ENCODE measurements around the gene STXBP5L. TPM values are rescaled to one million over a fixed set of nuclear protein-coding genes. Genes with fewer than 3 reads are reported as not detected.
"Not testable (repeated sequence)": the region's sequence is repeated elsewhere in the genome, so short reads cannot be mapped to it uniquely, and the experiment has no call there.

The STXBP5L gene
- total RNA-seq, 1 donor from 2014 or later, result 8.5 TPM

- H3K27me3 Mint-ChIP-seq, result no peaks in the 10 kb centered on the region
- no peaks in the 10 kb centered on the region for H3K9me3 Mint-ChIP-seq (ENCODE audit: low read depth)
- H3K27ac Mint-ChIP-seq, result no peak overlapping the region
- no peak for DNase-seq (ENCODE audit: low spot score, unreplicated experiment)
- no peaks in the 10 kb centered on the region for H3K36me3 Mint-ChIP-seq (ENCODE audit: insufficient read depth)
- no peak for TF ChIP-seq CTCF (IDR thresholded peaks at IDR 0.05; ENCODE audit: unreplicated experiment)
- H3K4me1 Mint-ChIP-seq (ENCODE audit: low read depth), result no peaks in the 10 kb centered on the region
- no peak overlapping the region for H3K4me3 Mint-ChIP-seq (ENCODE audit: low read depth)
Observed at GRCh38 chr3:121330118-121330517, 422.1 kb downstream of the STXBP5L start.

GRCh38 chr3:121330634-121331033 lies 422.6 kb downstream of the STXBP5L start:
- no peaks in the 10 kb centered on the region for H3K4me1 Mint-ChIP-seq (ENCODE audit: low read depth)
- DNase-seq (ENCODE audit: low spot score, unreplicated experiment), result no peak
- H3K36me3 Mint-ChIP-seq (ENCODE audit: insufficient read depth), result no peaks in the 10 kb centered on the region
- H3K27ac Mint-ChIP-seq, result no peak overlapping the region
- H3K27me3 Mint-ChIP-seq, result no peaks in the 10 kb centered on the region
- TF ChIP-seq CTCF (IDR thresholded peaks at IDR 0.05; ENCODE audit: unreplicated experiment), result no peak
- H3K4me3 Mint-ChIP-seq (ENCODE audit: low read depth), result no peak overlapping the region
- no peaks in the 10 kb centered on the region for H3K9me3 Mint-ChIP-seq (ENCODE audit: low read depth)

DNA sequence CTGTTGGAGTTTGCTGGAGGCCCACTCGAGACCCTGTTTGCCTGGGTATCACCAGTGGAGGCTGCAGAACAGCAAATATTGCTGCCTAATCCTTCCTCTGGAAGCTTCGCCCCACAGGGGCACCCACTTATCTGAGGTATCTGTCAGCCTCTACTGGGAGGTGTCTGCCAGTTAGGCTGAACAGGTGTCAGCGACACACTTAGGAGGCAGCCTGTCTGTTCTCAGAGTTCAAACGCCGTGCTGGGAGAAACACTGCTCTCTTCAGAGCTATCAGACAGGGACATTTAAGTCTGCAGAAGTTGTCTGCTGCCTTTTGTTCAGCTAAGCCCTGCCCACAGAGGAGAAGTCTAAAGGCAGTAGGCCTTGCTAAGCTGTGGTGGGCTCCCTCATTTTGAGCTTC lies 448.0 kb downstream of the STXBP5L start:
- DNase-seq (ENCODE audit: low spot score, unreplicated experiment); H3K36me3 Mint-ChIP-seq (ENCODE audit: insufficient read depth); H3K4me3 Mint-ChIP-seq (ENCODE audit: low read depth); H3K27ac Mint-ChIP-seq; H3K4me1 Mint-ChIP-seq (ENCODE audit: low read depth); H3K27me3 Mint-ChIP-seq: not testable (repeated sequence)
- peaks cover 28% of the 10 kb centered on the region for H3K9me3 Mint-ChIP-seq (ENCODE audit: low read depth)

DNA sequence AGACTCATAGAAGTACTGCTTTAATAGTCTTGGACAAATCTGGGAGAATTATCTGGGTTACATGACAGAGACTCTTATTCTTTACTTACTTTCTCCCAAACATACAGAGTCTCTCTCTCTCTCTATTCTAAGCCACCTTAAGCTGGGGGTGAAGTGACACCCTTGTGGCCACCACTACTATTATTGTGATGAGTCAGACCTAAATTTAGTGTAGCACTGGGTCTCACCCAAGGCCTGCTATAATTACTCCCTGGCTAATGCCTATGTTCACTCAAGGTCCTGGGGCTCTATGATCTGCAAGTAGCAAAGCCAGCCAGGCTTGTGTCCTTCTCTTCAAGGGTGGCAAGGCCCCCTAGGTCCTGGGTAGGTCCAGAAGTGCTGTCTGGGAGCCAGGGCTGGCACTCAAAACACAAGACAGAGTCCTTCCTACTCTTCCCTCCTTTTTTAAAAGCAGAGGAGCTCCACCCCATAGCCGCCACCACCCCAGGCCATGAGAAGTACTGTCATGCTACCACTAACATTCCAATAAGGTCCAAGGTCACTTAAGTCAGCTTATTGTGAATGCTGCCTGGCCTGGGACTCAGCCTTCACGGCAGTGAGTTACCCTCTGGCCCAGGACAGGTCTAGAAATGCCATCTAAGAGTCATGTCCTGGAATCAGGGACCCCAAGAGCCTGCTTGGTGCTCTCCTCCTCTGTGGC lies 454.2 kb downstream of the STXBP5L start:
- Mint-ChIP-seq H3K4me3 (ENCODE audit: low read depth) (no peak overlapping the region), H3K36me3 (ENCODE audit: insufficient read depth) (no peaks in the 10 kb centered on the region), H3K27me3 (no peaks in the 10 kb centered on the region), H3K27ac (no peak overlapping the region), H3K9me3 (ENCODE audit: low read depth) (no peaks in the 10 kb centered on the region), H3K4me1 (ENCODE audit: low read depth) (no peaks in the 10 kb centered on the region)
- no peak for DNase-seq (ENCODE audit: low spot score, unreplicated experiment)
- TF ChIP-seq CTCF (IDR thresholded peaks at IDR 0.05; ENCODE audit: unreplicated experiment), result no peak

GRCh38 chr3:121388308-121388707 lies 480.3 kb downstream of the STXBP5L start:
- H3K4me3 Mint-ChIP-seq (ENCODE audit: low read depth); H3K36me3 Mint-ChIP-seq (ENCODE audit: insufficient read depth); H3K27ac Mint-ChIP-seq; H3K27me3 Mint-ChIP-seq; H3K4me1 Mint-ChIP-seq (ENCODE audit: low read depth); DNase-seq (ENCODE audit: low spot score, unreplicated experiment): not testable (repeated sequence)
- peaks cover 20% of the 10 kb centered on the region for H3K9me3 Mint-ChIP-seq (ENCODE audit: low read depth)

GRCh38 chr3:121395967-121396366 lies 488.0 kb downstream of the STXBP5L start:
- H3K27me3 Mint-ChIP-seq; DNase-seq (ENCODE audit: low spot score, unreplicated experiment); H3K4me3 Mint-ChIP-seq (ENCODE audit: low read depth); H3K36me3 Mint-ChIP-seq (ENCODE audit: insufficient read depth); H3K4me1 Mint-ChIP-seq (ENCODE audit: low read depth); H3K27ac Mint-ChIP-seq: not testable (repeated sequence)
- peaks cover 11% of the 10 kb centered on the region for H3K9me3 Mint-ChIP-seq (ENCODE audit: low read depth)

GRCh38 chr3:121398051-121398450 lies 490.0 kb downstream of the STXBP5L start:
- H3K27ac Mint-ChIP-seq; H3K4me1 Mint-ChIP-seq (ENCODE audit: low read depth): not testable (repeated sequence)

More at GRCh38 chr3:121398051-121398450, 490.0 kb downstream of the STXBP5L start:
- not testable (repeated sequence) for DNase-seq (ENCODE audit: low spot score, unreplicated experiment); H3K27me3 Mint-ChIP-seq; H3K9me3 Mint-ChIP-seq (ENCODE audit: low read depth); H3K36me3 Mint-ChIP-seq (ENCODE audit: insufficient read depth); H3K4me3 Mint-ChIP-seq (ENCODE audit: low read depth)

Data from progenitor cell of endocrine pancreas (in vitro differentiated cells).